Measurements from ENCODE around the gene CRABP2.
A peak's percentile ranks its signal among the peaks of the same experiment; 100 is the strongest.

The CRABP2 gene

DNA sequence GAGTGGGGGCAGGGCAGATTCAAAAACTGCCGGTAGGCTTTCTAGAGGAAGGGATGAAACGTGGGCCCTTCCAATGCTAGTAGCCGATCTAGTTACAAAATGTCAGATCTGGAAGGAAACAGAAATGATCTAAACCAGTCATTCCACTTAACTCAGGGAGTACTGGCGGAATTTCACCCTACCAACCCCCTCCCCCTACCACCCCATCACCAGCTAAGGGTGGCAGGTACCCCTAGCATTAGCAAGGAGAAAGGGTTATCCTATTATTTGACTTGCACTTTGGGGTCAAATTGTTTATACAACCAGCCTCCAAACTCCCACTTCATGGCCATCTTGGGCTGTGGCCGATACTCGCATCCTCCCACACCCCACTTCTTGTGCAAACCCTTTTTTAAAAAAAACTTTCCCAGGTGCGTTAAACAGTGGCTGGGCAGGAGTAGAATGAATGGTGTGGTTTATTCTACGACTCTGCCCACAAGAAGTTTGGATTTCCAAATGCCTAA, 36.1 kb upstream of the CRABP2 start:
- no peak for DNase-seq (ENCODE audit: low spot score)

DNA sequence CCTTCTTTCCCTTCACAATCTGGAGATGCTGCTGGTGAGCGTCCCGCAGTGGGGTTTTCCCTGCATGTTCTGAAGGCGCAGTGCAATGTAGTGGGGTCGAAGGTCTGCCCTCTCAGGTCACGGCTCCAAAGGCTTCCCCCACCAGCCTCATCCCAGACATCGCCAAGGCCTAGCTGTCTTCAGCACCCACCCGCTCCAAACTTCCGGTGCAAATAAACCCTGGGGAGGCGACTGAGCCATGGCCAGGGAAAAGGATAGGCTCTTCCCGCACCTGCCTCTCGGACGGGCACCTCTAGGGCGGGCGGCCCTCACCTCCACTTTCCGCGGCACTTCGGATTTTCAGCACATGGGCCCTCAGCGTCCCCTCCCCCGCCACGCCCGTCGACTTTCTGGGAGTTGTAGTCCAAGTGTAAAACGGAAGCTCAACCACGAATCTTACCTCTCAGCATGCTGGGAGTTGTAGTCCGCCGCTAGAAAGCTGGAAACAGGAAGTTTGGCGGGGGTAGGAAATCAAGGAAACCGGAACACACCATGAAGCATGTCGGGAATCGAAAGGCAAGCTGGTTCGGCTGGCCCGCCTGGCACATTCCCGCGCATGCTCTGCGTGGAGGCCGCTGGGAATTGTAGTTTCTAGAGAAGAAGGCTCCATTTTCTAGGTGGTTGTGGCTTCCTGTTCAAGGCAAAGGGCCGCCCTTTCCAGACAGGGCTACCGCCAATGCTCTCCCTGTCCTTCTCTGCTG, 35.5 kb upstream of the CRABP2 start, which contains the start of gene MRPL24:
Gene MRPL24 (minus strand): TSS at position 348 of the 740 bp plus-strand sequence. CDS start 2,384 bp downstream, outside the sequence.
- peak; percentile 96 for DNase-seq (ENCODE audit: low spot score)

- DNase-seq (ENCODE audit: low spot score), result no peak
Measured at GRCh38 chr1:156740237-156740740, 34.9 kb upstream of the CRABP2 start.

- no peak for DNase-seq (ENCODE audit: low spot score)
Measured at GRCh38 chr1:156738916-156739315, 33.5 kb upstream of the CRABP2 start.

DNA sequence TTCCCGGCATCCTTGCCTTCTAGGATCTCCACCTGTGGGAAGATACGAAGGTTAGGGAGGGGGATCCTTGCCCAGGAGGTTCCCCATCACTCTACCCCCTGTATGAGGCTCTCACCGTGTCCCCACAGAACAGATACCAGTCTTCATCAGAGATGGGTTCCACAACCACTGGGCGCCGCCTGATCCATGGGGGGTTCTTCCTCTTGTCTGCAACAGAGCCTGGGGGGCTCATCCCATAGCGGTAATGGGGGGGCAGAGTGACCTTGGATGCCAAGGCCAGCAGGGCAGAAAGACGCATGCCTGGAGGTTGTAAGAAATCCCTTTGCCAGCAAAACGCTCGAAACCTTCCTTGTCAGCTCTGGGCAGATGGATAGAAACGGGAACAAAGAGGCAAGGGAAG, 33.0 kb upstream of the CRABP2 start:
- DNase-seq (ENCODE audit: low spot score), result no peak

GRCh38 chr1:156733989-156734584, 28.7 kb upstream of the CRABP2 start:
- no peak for DNase-seq (ENCODE audit: low spot score)

- peak; percentile 94 for DNase-seq (ENCODE audit: low spot score)
Measured at GRCh38 chr1:156728599-156729462, 23.4 kb upstream of the CRABP2 start, which contains the start of gene ISG20L2. Gene ISG20L2 (minus strand): TSS chr1:156728766. CDS start chr1:156727652, 1,114 bp downstream.

GRCh38 chr1:156727926-156728598, 22.7 kb upstream of the CRABP2 start, which contains the start of gene METTL25B:
Gene METTL25B (plus strand): TSS chr1:156728469. CDS start chr1:156729105, 636 bp downstream.
- DNase-seq (ENCODE audit: low spot score), result peak; percentile 89

GRCh38 chr1:156727492-156727891, 22.1 kb upstream of the CRABP2 start:
- DNase-seq (ENCODE audit: low spot score), result no peak

GRCh38 chr1:156726549-156727226, 21.3 kb upstream of the CRABP2 start:
- peak; percentile 70 for DNase-seq (ENCODE audit: low spot score)

DNA sequence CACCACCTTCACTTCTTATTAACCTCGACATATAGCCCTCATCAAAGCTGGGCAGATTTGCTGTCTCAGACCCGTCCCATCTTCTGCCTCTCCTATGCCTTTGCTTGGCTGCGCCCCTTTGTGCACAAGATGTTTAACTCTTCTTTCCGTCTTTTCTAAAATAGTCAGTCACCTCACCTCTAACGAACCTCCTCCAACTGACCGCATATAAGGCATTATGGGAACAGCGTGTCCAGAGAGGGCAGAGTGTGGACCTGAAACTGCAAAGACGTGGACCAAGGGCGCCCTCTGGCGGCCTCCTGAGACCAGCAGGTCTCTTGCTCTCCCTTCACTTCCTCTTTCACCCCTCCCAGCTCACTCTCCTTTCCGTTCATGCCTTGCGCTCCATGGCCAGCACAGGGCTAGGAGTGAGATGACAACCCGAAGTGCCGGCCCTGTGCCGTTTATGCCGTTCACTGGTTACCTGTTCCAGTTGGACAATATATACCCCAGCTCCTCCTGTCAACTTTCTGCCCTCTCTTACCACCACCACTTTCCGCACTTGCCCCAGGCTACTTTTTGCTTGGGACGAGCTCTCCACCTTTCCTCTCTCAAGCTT, 20.4 kb upstream of the CRABP2 start:
- DNase-seq (ENCODE audit: low spot score), result peak; percentile 86

DNA sequence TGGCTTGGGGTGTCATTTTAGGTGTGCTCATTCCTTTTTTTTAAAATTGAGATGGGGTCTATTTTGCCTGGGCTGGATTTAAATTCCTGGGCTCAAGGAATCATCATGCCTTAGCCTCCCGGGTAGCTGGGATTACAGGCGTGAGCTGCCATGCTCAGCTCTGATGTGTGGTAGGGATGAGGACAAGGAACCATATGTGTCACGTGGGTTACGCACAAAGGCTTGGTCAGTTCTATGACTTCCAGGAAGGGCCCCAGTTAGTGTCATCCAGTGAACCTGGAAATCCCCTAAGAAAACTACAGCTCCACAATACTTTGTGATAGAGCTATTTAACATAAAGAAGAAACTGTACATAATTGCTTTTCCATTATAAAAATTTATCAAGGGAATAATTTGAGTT, 16.2 kb upstream of the CRABP2 start:
- DNase-seq (ENCODE audit: low spot score), result no peak

DNA sequence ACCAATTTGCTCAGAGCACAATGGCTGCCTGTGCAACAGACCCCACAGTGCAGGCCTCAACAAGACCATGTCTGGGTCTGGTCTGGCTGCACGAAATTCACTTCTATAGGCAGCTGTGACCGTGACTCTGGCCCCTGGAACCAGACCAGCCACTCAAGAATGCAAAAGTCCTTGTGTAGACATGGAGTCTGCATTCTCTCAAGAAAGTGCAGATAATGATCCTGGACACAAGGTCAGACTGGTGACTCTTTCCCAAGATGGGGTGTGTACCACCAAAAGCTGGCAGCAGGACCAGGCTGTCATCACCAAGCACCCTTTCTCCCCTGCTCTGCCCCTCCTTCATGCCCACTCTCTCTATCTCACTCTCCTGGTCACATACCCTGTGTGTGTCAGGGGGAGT, 15.7 kb upstream of the CRABP2 start:
- no peak for DNase-seq (ENCODE audit: low spot score)

DNA sequence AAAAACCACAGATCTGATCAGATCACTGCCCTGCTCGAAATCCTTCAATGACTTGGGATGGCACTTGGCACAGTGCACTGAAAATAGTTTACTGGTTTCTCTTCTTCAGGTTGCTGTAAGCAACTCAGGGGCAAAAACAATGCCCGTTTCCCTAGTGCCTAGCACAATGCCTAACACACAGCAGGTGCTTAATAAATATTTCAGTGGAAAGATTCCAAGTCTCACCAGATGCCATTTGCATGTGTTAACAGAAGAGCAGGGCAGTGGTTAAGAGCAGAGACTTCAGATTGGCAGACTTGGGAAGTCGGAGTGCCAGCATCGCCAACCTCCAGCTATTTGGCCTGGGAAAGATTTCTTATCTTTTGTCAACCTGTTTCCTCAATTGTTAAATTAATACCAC, 12.0 kb upstream of the CRABP2 start:
- no peak for DNase-seq (ENCODE audit: low spot score)

GRCh38 chr1:156714830-156715229, 9.4 kb upstream of the CRABP2 start:
- no peak for DNase-seq (ENCODE audit: low spot score)

- DNase-seq (ENCODE audit: low spot score), result no peak
Measured at GRCh38 chr1:156712626-156713025, 7.2 kb upstream of the CRABP2 start.

- DNase-seq (ENCODE audit: low spot score), result no peak
Measured at GRCh38 chr1:156711011-156711817, 5.8 kb upstream of the CRABP2 start.

- peak; percentile 93 for DNase-seq (ENCODE audit: low spot score)
Measured at GRCh38 chr1:156709757-156710489, 4.5 kb upstream of the CRABP2 start.

GRCh38 chr1:156709031-156709430, 3.6 kb upstream of the CRABP2 start:
- DNase-seq (ENCODE audit: low spot score), result no peak
